DOHH2 (cell line): ENCODE measurements around the gene SC5D.

Experiments
- H3F3A ChIP-seq: fragments of 200-600 bp; sonication (generic), shearing (Covaris generic); 2 replicates; pipeline ENCODE4 v1.6.0; 2016; ENCODE audit warnings: antibody characterized with exemption, mild to moderate bottlenecking; ENCODE audit not compliant: control insufficient read depth, insufficient read depth
- H3K27ac ChIP-seq: fragments of 200-600 bp; sonication (generic); 2 replicates; pipeline ENCODE4 v1.5.1; 2014; ENCODE audit warnings: low read depth, mild to moderate bottlenecking, low read length, moderate library complexity
- H3K27me3 ChIP-seq: fragments of 200-600 bp; sonication (generic); 2 replicates; pipeline ENCODE4 v1.6.1; 2014; ENCODE audit warnings: mild to moderate bottlenecking, low read length, mixed read lengths; ENCODE audit not compliant: control insufficient read depth
- H3K36me3 ChIP-seq: fragments of 200-600 bp; sonication (generic); 2 replicates; pipeline ENCODE4 v1.6.1; 2014; ENCODE audit warnings: mild to moderate bottlenecking, low read length, moderate library complexity, mixed read lengths; ENCODE audit not compliant: control insufficient read depth
- H3K4me1 ChIP-seq: fragments of 200-600 bp; sonication (generic); 2 replicates; pipeline ENCODE4 v1.6.1; 2014; ENCODE audit warnings: mild to moderate bottlenecking, low read length, mixed read lengths; ENCODE audit not compliant: control insufficient read depth
- H3K4me2 ChIP-seq: fragments of 200-600 bp; sonication (generic); 2 replicates; pipeline ENCODE4 v1.6.0; 2014; ENCODE audit warnings: mild to moderate bottlenecking, low read length, moderate library complexity
- H3K4me3 ChIP-seq: fragments of 200-600 bp; sonication (generic); 2 replicates; pipeline ENCODE4 v1.5.1; 2014; ENCODE audit warnings: mild to moderate bottlenecking, low read length, mixed read lengths
- H3K79me2 ChIP-seq: fragments of 200-600 bp; sonication (generic); 2 replicates; pipeline ENCODE4 v1.6.1; 2014; ENCODE audit warnings: mild to moderate bottlenecking, low read length, mixed read lengths; ENCODE audit not compliant: control insufficient read depth
- H3K9me2 ChIP-seq: fragments of 200-600 bp; sonication (generic); replicated peaks from 2 replicates; pipeline ENCODE4 v1.6.1; 2014; ENCODE audit warnings: mild to moderate bottlenecking, low read length, mixed read lengths; ENCODE audit not compliant: control insufficient read depth
- H3K9me3 ChIP-seq: fragments of 200-600 bp; sonication (generic); 2 replicates; pipeline ENCODE4 v1.6.1; 2014; ENCODE audit warnings: antibody characterized with exemption, low read length, mixed read lengths; ENCODE audit not compliant: control insufficient read depth, insufficient read depth
- H4K20me1 ChIP-seq: fragments of 200-600 bp; sonication (generic); 2 replicates; pipeline ENCODE4 v1.6.0; 2014; ENCODE audit warnings: low read depth, mild to moderate bottlenecking, antibody characterized with exemption, low read length, moderate library complexity; ENCODE audit not compliant: control insufficient read depth, insufficient read depth
- CTCF ChIP-seq: fragments of 200-600 bp; sonication (generic); IDR thresholded peaks from one replicate; pipeline ENCODE4 v1.5.1; 2014; ENCODE audit warnings: antibody characterized with exemption, mild to moderate bottlenecking, low read depth, low read length; ENCODE audit not compliant: poor library complexity, severe bottlenecking
- EZH2phosphoT487 ChIP-seq: fragments of 200-600 bp; sonication (generic); IDR thresholded peaks from 2 replicates; pipeline ENCODE4 v1.6.1; 2017; ENCODE audit warnings: borderline replicate concordance, mild to moderate bottlenecking, antibody characterized with exemption, low read length, moderate library complexity, mixed read lengths

The SC5D gene

GRCh38 chr11:121344824-121345223 lies 52.3 kb downstream of the SC5D start:
- H3K9me3 ChIP-seq, result no peaks in the 10 kb centered on the region
- H3K27me3 ChIP-seq, result no peaks in the 10 kb centered on the region
- no peak overlapping the region for H3K4me3 ChIP-seq
- no peak for TF ChIP-seq EZH2phosphoT487
- no peak for TF ChIP-seq CTCF
- no peaks in the 10 kb centered on the region for H4K20me1 ChIP-seq
- H3K4me2 ChIP-seq, result no peak overlapping the region
- H3K27ac ChIP-seq, result no peak overlapping the region
- H3K9me2 ChIP-seq, result no peaks in the 10 kb centered on the region
- peaks cover 44% of the 10 kb centered on the region for H3K4me1 ChIP-seq
- no peaks in the 10 kb centered on the region for H3F3A ChIP-seq
- H3K36me3 ChIP-seq, result no peaks in the 10 kb centered on the region
- H3K79me2 ChIP-seq, result no peaks in the 10 kb centered on the region

- Histone ChIP-seq H3K27me3 (no peaks in the 10 kb centered on the region), H3K4me3 (no peak overlapping the region), H3F3A (no peaks in the 10 kb centered on the region), H3K79me2 (no peaks in the 10 kb centered on the region), H3K9me2 (no peaks in the 10 kb centered on the region), H4K20me1 (no peaks in the 10 kb centered on the region), H3K4me2 (no peak overlapping the region), H3K27ac (no peak overlapping the region), H3K4me1 (peaks cover 36% of the 10 kb centered on the region), H3K36me3 (no peaks in the 10 kb centered on the region), H3K9me3 (no peaks in the 10 kb centered on the region)
- TF ChIP-seq EZH2phosphoT487 (no peak), CTCF (no peak)
These were observed 54.5 kb downstream of the SC5D start for GRCh38 chr11:121347094-121347493.

- Histone ChIP-seq H3K4me3 (no peak overlapping the region), H3K9me3 (no peaks in the 10 kb centered on the region), H3K79me2 (no peaks in the 10 kb centered on the region)
These were observed 55.2 kb downstream of the SC5D start for GRCh38 chr11:121347813-121348212.

More at GRCh38 chr11:121347813-121348212, 55.2 kb downstream of the SC5D start:
- Histone ChIP-seq H3K36me3 (no peaks in the 10 kb centered on the region), H3K27ac (no peak overlapping the region), H3K4me2 (no peak overlapping the region), H3K4me1 (peaks cover 34% of the 10 kb centered on the region), H3F3A (no peaks in the 10 kb centered on the region), H3K27me3 (no peaks in the 10 kb centered on the region), H4K20me1 (no peaks in the 10 kb centered on the region), H3K9me2 (no peaks in the 10 kb centered on the region)
- TF ChIP-seq CTCF, result no peak
- TF ChIP-seq EZH2phosphoT487, result no peak
